Progenitor cell of endocrine pancreas (in vitro differentiated cells): Measurements from ENCODE around the gene TMEM50A. TPM values are rescaled to one million over a fixed set of nuclear protein-coding genes. Genes with fewer than 3 reads are reported as not detected.
"Not testable (repeated sequence)": the region's sequence is repeated elsewhere in the genome, so short reads cannot be mapped to it uniquely, and the experiment has no call there.

ENCODE experiments used
- DNase-seq: peaks from one replicate; pipeline ENCODE4 v3.0.0; 2021; ENCODE audit warnings: low spot score; ENCODE audit not compliant: unreplicated experiment
- H3K27ac Mint-ChIP-seq: 2 replicates; pipeline ENCODE4 v1.8.0; 2021; ENCODE audit warnings: mild to moderate bottlenecking, moderate library complexity, mixed read lengths
- H3K27me3 Mint-ChIP-seq: 2 replicates; pipeline ENCODE4 v1.8.0; 2021; ENCODE audit warnings: mixed read lengths
- H3K36me3 Mint-ChIP-seq: 2 replicates; pipeline ENCODE4 v1.8.0; 2022; ENCODE audit warnings: mixed read lengths; ENCODE audit not compliant: insufficient read depth
- H3K4me1 Mint-ChIP-seq: 2 replicates; pipeline ENCODE4 v1.8.0; 2021; ENCODE audit warnings: low read depth, mixed read lengths
- H3K4me3 Mint-ChIP-seq: 2 replicates; pipeline ENCODE4 v1.8.0; 2021; ENCODE audit warnings: low read depth, mild to moderate bottlenecking, moderate library complexity, mixed read lengths
- H3K9me3 Mint-ChIP-seq: 2 replicates; pipeline ENCODE4 v1.8.0; 2021; ENCODE audit warnings: low read depth, mixed read lengths
- total RNA-seq: library from RNA; stranded (reverse); gene quantifications from 2 replicates; pipeline ENCODE4 v1.2.1, GENCODE V29; 2021

Gene TMEM50A
- total RNA-seq, 1 donor from 2014 or later: 72.5 TPM

DNA sequence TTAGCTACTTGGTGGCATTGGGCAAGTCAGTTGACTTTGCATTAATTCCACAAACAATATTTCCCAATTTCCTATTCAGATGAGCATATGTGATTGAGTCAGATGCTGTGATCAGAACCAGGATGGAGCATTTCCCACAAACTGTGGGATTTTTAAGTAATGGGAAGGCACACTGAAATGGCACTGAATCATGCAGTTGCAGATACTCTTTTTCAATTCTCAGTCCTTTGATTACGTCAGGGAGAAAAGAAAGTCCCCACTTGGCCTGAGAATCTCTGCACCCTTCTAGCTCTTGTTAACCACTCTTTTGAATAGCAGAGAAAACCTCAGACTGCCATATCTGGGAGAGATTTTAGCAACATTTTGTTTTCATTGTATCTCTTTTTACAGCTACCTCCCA is 29.0 kb upstream of the TMEM50A start:
- not testable (repeated sequence) for H3K27ac Mint-ChIP-seq, DNase-seq, H3K27me3 Mint-ChIP-seq, H3K4me3 Mint-ChIP-seq, H3K36me3 Mint-ChIP-seq, H3K9me3 Mint-ChIP-seq, H3K4me1 Mint-ChIP-seq

DNA sequence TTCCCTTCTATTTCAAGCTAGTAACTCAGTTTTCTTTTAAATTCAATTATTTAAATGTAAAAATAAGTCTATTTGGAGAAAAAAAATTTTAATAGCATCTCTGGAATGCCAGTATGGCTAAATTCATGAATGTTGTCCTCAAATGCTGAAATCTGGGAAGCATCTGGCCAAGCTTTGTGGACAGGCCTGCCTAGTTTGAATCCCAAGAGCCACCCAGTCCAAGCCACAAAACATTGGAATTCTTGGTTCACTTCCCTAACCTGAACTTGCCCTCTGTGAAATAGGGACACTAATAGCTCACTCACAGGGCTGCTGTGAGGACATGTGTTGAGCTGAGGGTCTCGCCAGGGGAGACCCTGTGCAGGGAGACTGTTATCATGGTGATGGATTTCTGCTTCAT is 28.6 kb upstream of the TMEM50A start:
- not testable (repeated sequence) for DNase-seq, H3K9me3 Mint-ChIP-seq, H3K27me3 Mint-ChIP-seq, H3K4me1 Mint-ChIP-seq, H3K36me3 Mint-ChIP-seq, H3K27ac Mint-ChIP-seq, H3K4me3 Mint-ChIP-seq

DNA sequence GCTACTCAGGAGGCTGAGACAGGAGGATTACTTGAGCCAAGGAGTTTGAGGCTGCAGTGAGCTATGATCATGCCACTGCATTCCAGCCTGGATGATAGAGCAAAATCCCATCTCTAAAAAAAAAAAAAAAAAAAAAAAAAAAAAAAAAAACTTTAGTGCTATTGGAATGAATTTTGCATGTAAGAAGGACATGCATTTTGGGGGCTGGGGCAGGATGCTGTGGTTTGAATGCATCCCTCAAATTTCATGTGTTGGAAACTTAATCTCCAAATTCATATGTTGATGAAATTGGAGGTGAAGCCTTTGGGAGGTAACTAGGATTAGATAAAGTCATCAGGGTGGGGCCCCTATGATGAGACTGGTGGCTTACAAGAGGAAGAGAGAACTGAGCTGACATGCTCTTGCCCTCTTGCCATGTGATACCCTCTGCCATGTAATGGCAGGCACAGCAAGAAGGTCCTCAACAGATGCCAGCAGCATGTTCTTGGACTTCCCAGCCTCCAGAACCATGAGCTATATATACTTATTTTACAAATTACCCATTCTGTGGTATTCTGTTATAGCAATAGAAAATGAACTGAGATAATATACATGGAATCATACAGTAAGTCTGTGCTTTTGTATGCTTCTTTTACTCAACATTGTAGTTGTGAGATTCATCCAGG is 25.2 kb upstream of the TMEM50A start:
- H3K27ac Mint-ChIP-seq, H3K4me1 Mint-ChIP-seq, H3K27me3 Mint-ChIP-seq, H3K4me3 Mint-ChIP-seq, DNase-seq, H3K36me3 Mint-ChIP-seq, H3K9me3 Mint-ChIP-seq: not testable (repeated sequence)

DNA sequence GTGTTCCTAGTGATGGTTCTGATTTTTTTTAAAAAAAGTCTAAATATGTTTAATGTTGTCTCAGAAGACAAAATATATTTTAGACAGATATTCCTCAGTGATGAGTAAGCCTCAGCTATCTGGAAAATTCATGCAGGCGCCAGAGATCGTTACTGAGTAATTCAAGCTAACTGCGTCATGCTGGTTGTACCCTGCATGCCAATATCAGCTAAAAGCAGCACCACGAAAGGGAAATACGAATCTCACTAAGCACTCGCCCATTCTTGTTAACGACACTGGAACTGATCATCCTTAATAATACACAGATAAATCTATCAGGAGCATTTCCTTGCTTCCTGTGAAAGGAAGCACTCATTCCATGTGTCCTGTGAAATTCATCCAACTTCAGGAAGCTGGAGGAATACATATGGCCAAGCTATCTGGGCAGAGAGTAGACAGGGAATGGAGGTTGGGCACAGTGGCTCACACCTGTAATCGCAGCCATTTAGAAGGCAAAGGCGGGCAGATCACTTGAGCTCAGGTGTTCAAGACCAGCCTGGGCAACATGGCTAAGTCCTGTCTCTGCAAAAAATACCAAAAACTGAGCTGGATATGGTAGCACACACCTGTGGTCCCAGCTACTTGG is 17.7 kb upstream of the TMEM50A start:
- H3K36me3 Mint-ChIP-seq, H3K4me3 Mint-ChIP-seq, H3K27ac Mint-ChIP-seq, H3K27me3 Mint-ChIP-seq, H3K9me3 Mint-ChIP-seq, H3K4me1 Mint-ChIP-seq, DNase-seq: not testable (repeated sequence)

DNA sequence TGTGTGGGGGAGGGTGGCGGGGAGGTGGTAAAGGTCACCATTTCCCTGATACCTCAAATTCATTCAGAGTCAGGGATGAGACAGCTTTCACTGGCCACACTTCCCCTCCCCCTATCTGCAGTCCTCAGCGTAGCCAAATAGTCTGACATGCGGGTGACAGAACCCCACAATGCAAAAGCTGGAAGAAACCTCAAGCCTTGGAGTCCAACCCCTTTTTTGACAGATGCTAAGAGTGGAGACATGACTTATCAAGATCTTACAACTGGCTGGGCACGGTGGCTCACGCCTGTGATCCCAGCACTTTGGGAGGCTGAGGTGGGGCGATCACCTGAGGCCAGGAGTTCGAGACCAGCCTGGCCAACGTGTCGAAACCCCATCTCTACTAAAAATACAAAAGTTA is 16.0 kb upstream of the TMEM50A start:
- not testable (repeated sequence) for H3K4me1 Mint-ChIP-seq, H3K36me3 Mint-ChIP-seq, H3K4me3 Mint-ChIP-seq, DNase-seq, H3K9me3 Mint-ChIP-seq, H3K27ac Mint-ChIP-seq, H3K27me3 Mint-ChIP-seq

DNA sequence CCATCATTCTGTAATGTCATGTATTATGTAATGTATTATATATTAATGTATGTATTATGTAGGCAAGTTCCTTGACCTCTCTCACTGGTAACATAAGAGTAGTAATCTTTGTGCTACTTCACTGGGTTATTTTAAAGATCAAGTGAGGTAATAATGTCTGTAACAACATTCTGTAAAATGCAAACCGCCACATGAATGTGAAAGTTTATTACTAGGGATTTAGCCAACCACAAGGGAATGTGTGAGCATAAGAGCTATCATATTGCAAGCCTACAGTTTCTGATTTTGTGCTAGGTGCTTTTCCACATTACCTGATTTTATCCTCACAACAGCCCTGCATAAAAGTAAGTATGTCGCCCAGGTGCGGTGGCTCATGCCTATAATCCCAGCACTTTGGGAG is 13.7 kb upstream of the TMEM50A start:
- not testable (repeated sequence) for H3K4me3 Mint-ChIP-seq, H3K4me1 Mint-ChIP-seq, H3K27ac Mint-ChIP-seq, DNase-seq, H3K36me3 Mint-ChIP-seq, H3K27me3 Mint-ChIP-seq, H3K9me3 Mint-ChIP-seq

DNA sequence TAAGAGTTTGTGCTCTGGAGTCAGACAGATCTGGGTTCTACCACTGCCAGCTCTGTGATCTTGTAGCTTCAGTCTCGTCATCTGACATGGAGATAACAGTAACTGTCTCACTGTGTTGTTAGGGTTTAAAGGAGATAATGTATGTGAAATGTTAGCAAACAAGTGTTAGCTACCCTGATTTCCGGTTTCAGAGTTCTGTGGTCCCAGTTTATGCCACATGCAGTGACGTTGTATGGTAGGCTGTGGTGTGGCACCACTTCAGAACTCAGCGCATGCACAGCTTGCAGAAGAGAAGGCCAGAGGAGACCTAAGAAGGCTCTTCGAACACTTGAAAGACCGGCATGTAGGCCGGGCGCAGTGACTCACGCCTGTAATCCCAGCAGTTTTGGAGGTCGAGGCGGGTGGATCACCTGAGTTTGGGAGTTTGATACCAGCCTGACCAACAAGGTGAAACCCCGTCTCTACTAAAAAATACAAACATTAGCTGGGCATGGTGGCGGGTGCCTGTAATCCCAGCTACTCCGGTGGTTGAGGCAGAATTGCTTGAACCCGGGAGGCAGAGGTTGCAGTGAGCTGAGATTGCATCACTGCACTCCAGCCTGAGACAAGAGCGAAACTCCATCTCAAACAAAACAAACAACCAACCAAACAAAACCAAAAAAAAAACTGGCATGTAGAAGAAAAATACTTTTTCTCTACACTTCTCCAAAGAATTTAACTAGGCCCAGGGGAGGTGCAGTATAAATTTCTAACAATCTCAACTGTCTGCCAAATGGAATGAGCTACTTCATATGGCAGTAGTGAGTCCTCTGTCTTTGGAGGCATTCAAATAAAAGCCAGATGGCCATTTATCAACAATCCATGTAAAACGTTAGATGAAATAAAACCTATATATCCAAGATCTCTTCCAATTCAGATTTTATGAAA is 10.0 kb upstream of the TMEM50A start:
- not testable (repeated sequence) for H3K4me3 Mint-ChIP-seq, H3K9me3 Mint-ChIP-seq, H3K27me3 Mint-ChIP-seq, DNase-seq, H3K36me3 Mint-ChIP-seq, H3K4me1 Mint-ChIP-seq, H3K27ac Mint-ChIP-seq

DNA sequence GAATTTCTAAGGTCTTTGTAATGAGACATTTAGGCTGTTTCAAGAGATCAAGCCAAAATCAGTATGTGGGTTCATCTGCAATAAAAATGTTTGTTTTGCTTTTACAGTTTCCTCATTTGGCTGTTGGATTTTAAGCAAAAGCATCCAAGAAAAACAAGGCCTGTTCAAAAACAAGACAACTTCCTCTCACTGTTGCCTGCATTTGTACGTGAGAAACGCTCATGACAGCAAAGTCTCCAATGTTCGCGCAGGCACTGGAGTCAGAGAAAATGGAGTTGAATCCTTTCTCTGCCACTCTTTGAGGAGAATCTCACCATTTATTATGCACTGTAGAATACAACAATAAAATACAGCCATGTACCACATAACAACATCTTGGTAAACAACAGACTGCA is 9.3 kb upstream of the TMEM50A start:
- not testable (repeated sequence) for DNase-seq, H3K4me3 Mint-ChIP-seq, H3K27ac Mint-ChIP-seq, H3K9me3 Mint-ChIP-seq, H3K36me3 Mint-ChIP-seq, H3K27me3 Mint-ChIP-seq, H3K4me1 Mint-ChIP-seq

DNA sequence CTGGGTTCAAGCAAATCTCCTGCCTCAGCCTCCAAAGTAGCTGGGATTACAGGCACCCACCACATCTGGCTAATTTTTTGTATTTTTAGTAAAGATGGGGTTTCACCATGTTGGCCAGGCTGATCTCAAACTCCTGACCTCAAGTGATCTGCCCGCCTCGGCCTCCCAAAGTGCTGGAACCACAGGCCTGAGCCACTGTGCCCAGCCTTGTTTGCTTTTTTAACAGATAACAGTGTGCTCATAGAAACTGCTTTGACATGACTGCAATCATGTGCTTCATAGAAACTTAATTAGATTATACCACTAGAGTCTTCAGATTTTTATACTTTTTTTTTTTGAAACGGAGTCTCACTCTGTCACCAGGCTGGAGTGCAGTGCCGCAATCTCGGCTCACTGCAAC is 8.8 kb upstream of the TMEM50A start:
- not testable (repeated sequence) for H3K9me3 Mint-ChIP-seq, DNase-seq, H3K36me3 Mint-ChIP-seq, H3K27ac Mint-ChIP-seq, H3K4me1 Mint-ChIP-seq, H3K4me3 Mint-ChIP-seq, H3K27me3 Mint-ChIP-seq

DNA sequence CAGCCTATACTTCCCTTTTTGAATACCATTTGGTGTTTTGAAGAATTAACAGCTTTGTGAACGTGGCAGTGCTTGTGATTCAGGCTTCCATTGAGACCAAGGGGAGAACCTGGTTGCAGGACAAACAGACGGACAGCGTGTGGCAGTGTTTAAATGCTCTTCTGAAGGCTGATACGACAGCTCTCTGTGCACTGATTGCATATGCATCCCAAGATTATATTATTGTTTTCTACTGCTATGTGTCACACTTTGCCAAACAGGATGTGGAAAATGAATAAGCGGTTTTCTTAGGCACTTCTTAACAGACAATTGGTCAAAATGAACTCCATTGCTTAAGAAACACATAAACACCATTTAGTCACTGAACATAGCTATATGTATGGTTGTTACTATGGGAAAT is 8.2 kb upstream of the TMEM50A start:
- H3K36me3 Mint-ChIP-seq, H3K4me3 Mint-ChIP-seq, DNase-seq, H3K27ac Mint-ChIP-seq, H3K9me3 Mint-ChIP-seq, H3K27me3 Mint-ChIP-seq, H3K4me1 Mint-ChIP-seq: not testable (repeated sequence)
